ENCODE results near the gene SLC4A4.
A peak's percentile ranks its signal among the peaks of the same experiment; 100 is the strongest.

The SLC4A4 gene

DNA sequence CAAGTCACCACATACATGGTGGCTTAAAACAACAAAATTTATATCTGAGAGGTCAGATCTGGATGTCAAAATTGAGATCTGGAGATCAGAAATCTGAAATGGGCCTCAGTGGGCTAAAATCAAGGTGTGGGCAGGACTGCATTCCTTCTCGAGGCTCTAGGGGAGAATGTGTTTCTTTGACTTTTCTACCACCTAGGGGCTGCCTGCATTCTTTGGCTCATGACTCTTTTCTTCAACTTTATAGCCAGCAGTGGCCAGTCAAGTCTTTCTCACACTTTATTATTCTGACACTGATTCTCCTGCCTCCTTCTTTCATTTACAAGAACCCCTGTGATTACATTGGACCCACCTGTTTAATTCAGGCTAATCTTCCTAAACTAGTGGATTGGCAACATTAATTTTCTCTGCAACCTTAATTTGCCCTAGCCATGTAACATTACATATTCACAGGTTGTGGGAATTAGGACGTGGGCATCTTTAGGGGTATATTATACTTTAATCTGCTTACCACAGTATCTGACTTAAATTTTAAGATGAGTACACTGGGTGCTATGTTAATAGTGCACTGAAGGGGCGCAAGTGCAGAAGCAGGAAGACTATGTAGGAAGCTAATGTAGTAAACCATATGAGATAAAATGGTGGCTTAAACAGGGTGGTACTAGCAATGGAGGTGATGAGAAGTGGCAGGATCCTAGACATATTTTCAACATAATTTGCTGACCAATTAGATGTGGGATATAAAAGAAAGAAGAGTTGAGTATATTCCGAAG, 188.0 kb downstream of the SLC4A4 start:
- Histone ChIP-seq H3K79me1 (ENCODE audit: low read depth, low read length) (no peaks in the 10 kb centered on the region), H4K8ac (ENCODE audit: low read depth, low read length) (no peak overlapping the region), H3K4me1 (ENCODE audit: control insufficient read depth in 2 of 2, insufficient read depth in 1 of 2, low read depth in 1 of 2, low read length in 2 of 2) (no peaks in the 10 kb centered on the region), H3K4me3 (ENCODE audit: low read length in 2 of 2) (no peak overlapping the region), H3K27ac (replicated peaks; ENCODE audit: low read length) (no peak overlapping the region), H2AFZ (ENCODE audit: low read length) (no peak overlapping the region), H3K4ac (ENCODE audit: low read length) (no peak overlapping the region), H3K4me2 (ENCODE audit: insufficient read depth, low read length, poor library complexity, severe bottlenecking) (no peak overlapping the region), H4K91ac (ENCODE audit: low read depth, low read length, poor library complexity) (no peak overlapping the region), H2BK120ac (ENCODE audit: low read depth, low read length) (no peak overlapping the region), H2BK5ac (ENCODE audit: low read length) (no peak overlapping the region), H3K9ac (ENCODE audit: low read depth, low read length, poor library complexity) (no peak overlapping the region), H3K14ac (ENCODE audit: low read length) (no peak overlapping the region), H3K9me3 (replicated peaks in 1 of 2; ENCODE audit: control insufficient read depth in 2 of 2, insufficient read depth in 1 of 2, low read depth in 1 of 2, low read length in 2 of 2) (no peaks in the 10 kb centered on the region), H2BK12ac (ENCODE audit: low read length) (no peak overlapping the region), H3K27me3 (ENCODE audit: control insufficient read depth in 3 of 3, insufficient read depth in 3 of 3, low read depth in 1 of 3, low read length in 3 of 3) (no peaks in the 10 kb centered on the region), H2AK5ac (ENCODE audit: low read depth, low read length) (no peak overlapping the region), H3K36me3 (replicated peaks in 1 of 2; ENCODE audit: control insufficient read depth in 2 of 2, insufficient read depth in 2 of 2, low read length in 2 of 2) (no peaks in the 10 kb centered on the region), H3K23ac (ENCODE audit: low read depth, low read length, poor library complexity) (no peak overlapping the region), H2BK15ac (ENCODE audit: low read length) (no peak overlapping the region), H3K18ac (ENCODE audit: low read length) (no peak overlapping the region)
- WGBS, 2 donors (ENCODE audit: extremely low coverage in 2 of 2, insufficient read length in 2 of 2, insufficient replicate concordance in 1 of 2), result no CpG with 5 or more reads among the region's 4 CpGs
- peak; percentile 21 for DNase-seq (ENCODE audit: low spot score)

DNA sequence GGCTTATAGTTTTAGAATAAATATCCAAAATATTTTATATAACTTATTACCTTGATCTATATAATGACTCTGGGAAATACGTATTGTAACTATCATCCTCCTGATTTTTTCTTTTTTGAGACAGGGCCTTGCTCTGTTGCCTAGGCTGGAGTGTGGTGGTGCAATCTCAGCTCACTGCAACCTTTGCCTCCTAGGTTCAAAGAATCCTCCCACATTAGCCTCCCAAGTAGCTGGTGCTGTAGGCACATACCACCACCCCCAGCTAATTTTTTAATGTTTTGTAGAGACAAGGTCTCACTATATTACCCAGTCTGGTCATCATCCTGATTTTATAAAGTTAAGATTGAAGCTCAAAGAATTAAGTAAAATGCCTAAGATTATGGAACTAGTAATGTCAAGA, 193.6 kb downstream of the SLC4A4 start:
- H2BK15ac ChIP-seq (ENCODE audit: low read length), result no peak overlapping the region
- H3K79me1 ChIP-seq (ENCODE audit: low read depth, low read length), result no peaks in the 10 kb centered on the region
- H3K4me1 ChIP-seq (ENCODE audit: control insufficient read depth in 2 of 2, insufficient read depth in 1 of 2, low read depth in 1 of 2, low read length in 2 of 2), result no peaks in the 10 kb centered on the region
- H4K8ac ChIP-seq (ENCODE audit: low read depth, low read length), result no peak overlapping the region
- H3K4ac ChIP-seq (ENCODE audit: low read length), result no peak overlapping the region
- H2AK5ac ChIP-seq (ENCODE audit: low read depth, low read length), result no peak overlapping the region
- no peak overlapping the region for H2BK120ac ChIP-seq (ENCODE audit: low read depth, low read length)
- H2BK5ac ChIP-seq (ENCODE audit: low read length), result no peak overlapping the region
- no peak overlapping the region for H3K18ac ChIP-seq (ENCODE audit: low read length)
- H3K14ac ChIP-seq (ENCODE audit: low read length), result no peak overlapping the region
- H2AFZ ChIP-seq (ENCODE audit: low read length), result no peak overlapping the region
- no peak overlapping the region for H3K27ac ChIP-seq (replicated peaks; ENCODE audit: low read length)
- H2BK12ac ChIP-seq (ENCODE audit: low read length), result no peak overlapping the region
- no CpG with 5 or more reads among the region's 1 CpG for WGBS, 2 donors (ENCODE audit: extremely low coverage in 2 of 2, insufficient read length in 2 of 2, insufficient replicate concordance in 1 of 2)
- no peaks in the 10 kb centered on the region for H3K27me3 ChIP-seq (ENCODE audit: control insufficient read depth in 3 of 3, insufficient read depth in 3 of 3, low read depth in 1 of 3, low read length in 3 of 3)
- H3K9ac ChIP-seq (ENCODE audit: low read depth, low read length, poor library complexity), result no peak overlapping the region
- H3K9me3 ChIP-seq (replicated peaks in 1 of 2; ENCODE audit: control insufficient read depth in 2 of 2, insufficient read depth in 1 of 2, low read depth in 1 of 2, low read length in 2 of 2), result no peaks in the 10 kb centered on the region
- no peak overlapping the region for H4K91ac ChIP-seq (ENCODE audit: low read depth, low read length, poor library complexity)
- H3K36me3 ChIP-seq (replicated peaks in 1 of 2; ENCODE audit: control insufficient read depth in 2 of 2, insufficient read depth in 2 of 2, low read length in 2 of 2), result no peaks in the 10 kb centered on the region
- no peak overlapping the region for H3K23ac ChIP-seq (ENCODE audit: low read depth, low read length, poor library complexity)
- H3K4me2 ChIP-seq (ENCODE audit: insufficient read depth, low read length, poor library complexity, severe bottlenecking), result no peak overlapping the region
- DNase-seq (ENCODE audit: low spot score), result no peak
- no peak overlapping the region for H3K4me3 ChIP-seq (ENCODE audit: low read length in 2 of 2)

DNA sequence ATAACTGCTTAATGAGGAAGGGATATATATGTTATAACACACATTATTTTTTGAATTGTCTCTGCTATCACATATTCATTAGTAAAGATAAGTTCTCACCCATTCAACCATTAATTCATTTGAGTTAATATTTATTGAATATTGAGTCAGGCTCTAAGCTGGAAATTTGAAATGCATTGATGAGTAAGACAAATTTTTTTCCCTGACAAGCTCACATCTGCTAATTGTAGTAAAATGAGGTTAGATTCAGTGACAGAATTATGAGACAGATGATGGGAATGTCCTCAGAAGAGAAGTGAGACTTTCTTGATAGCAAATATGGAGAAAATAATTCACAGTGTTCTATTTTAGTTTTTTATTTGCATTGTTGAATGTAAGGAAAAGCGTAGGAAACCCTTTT, 194.3 kb downstream of the SLC4A4 start:
- H3K9ac ChIP-seq (ENCODE audit: low read depth, low read length, poor library complexity), result no peak overlapping the region
- H4K91ac ChIP-seq (ENCODE audit: low read depth, low read length, poor library complexity), result no peak overlapping the region
- H2BK15ac ChIP-seq (ENCODE audit: low read length), result no peak overlapping the region
- H2BK120ac ChIP-seq (ENCODE audit: low read depth, low read length), result no peak overlapping the region
- H3K36me3 ChIP-seq (replicated peaks in 1 of 2; ENCODE audit: control insufficient read depth in 2 of 2, insufficient read depth in 2 of 2, low read length in 2 of 2), result no peaks in the 10 kb centered on the region
- H3K14ac ChIP-seq (ENCODE audit: low read length), result no peak overlapping the region
- DNase-seq (ENCODE audit: low spot score), result no peak
- H3K4me3 ChIP-seq (ENCODE audit: low read length in 2 of 2), result no peak overlapping the region
- H2BK5ac ChIP-seq (ENCODE audit: low read length), result no peak overlapping the region
- H3K79me1 ChIP-seq (ENCODE audit: low read depth, low read length), result no peaks in the 10 kb centered on the region
- H4K8ac ChIP-seq (ENCODE audit: low read depth, low read length), result no peak overlapping the region
- H2AFZ ChIP-seq (ENCODE audit: low read length), result no peak overlapping the region
- no peak overlapping the region for H3K18ac ChIP-seq (ENCODE audit: low read length)
- no peak overlapping the region for H3K27ac ChIP-seq (replicated peaks; ENCODE audit: low read length)
- H2BK12ac ChIP-seq (ENCODE audit: low read length), result no peak overlapping the region
- H3K9me3 ChIP-seq (replicated peaks in 1 of 2; ENCODE audit: control insufficient read depth in 2 of 2, insufficient read depth in 1 of 2, low read depth in 1 of 2, low read length in 2 of 2), result no peaks in the 10 kb centered on the region
- H2AK5ac ChIP-seq (ENCODE audit: low read depth, low read length), result no peak overlapping the region
- no peak overlapping the region for H3K4me2 ChIP-seq (ENCODE audit: insufficient read depth, low read length, poor library complexity, severe bottlenecking)
- no peak overlapping the region for H3K23ac ChIP-seq (ENCODE audit: low read depth, low read length, poor library complexity)
- H3K4ac ChIP-seq (ENCODE audit: low read length), result no peak overlapping the region
- no peaks in the 10 kb centered on the region for H3K4me1 ChIP-seq (ENCODE audit: control insufficient read depth in 2 of 2, insufficient read depth in 1 of 2, low read depth in 1 of 2, low read length in 2 of 2)
- no peaks in the 10 kb centered on the region for H3K27me3 ChIP-seq (ENCODE audit: control insufficient read depth in 3 of 3, insufficient read depth in 3 of 3, low read depth in 1 of 3, low read length in 3 of 3)
- no CpG with 5 or more reads among the region's 1 CpG for WGBS, 2 donors (ENCODE audit: extremely low coverage in 2 of 2, insufficient read length in 2 of 2, insufficient replicate concordance in 1 of 2)

DNA sequence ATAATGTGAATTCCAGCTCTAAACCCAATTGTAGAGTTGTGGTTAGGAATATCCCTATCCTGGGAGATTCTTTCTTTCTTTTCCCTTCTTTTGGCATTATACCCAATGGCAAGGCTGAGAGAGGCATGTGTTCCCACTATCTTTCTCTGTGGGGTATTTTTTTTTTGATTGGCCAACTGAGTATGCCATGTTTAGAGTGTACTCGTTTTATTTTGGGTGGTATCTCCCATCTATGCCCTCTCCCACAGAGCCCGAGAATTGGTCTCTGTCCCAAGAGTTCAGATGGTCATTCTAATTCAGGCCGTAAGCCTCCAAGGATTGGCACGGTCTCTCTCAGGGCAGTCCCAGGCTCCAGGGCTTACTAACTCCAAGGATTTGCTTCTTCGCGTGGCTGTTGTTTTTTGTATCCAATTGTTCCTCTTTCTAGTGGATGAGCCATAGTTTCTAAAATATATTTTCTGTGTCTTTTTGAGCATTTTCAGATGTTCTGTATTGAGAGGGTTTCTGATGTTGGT, 198.8 kb downstream of the SLC4A4 start:
- Histone ChIP-seq H3K4me2 (ENCODE audit: insufficient read depth, low read length, poor library complexity, severe bottlenecking) (no peak overlapping the region), H3K18ac (ENCODE audit: low read length) (no peak overlapping the region), H3K36me3 (replicated peaks in 1 of 2; ENCODE audit: control insufficient read depth in 2 of 2, insufficient read depth in 2 of 2, low read length in 2 of 2) (no peaks in the 10 kb centered on the region), H2BK15ac (ENCODE audit: low read length) (no peak overlapping the region), H3K14ac (ENCODE audit: low read length) (no peak overlapping the region), H3K4ac (ENCODE audit: low read length) (no peak overlapping the region), H2BK12ac (ENCODE audit: low read length) (no peak overlapping the region), H3K4me3 (ENCODE audit: low read length in 2 of 2) (no peak overlapping the region), H4K91ac (ENCODE audit: low read depth, low read length, poor library complexity) (no peak overlapping the region), H2AK5ac (ENCODE audit: low read depth, low read length) (no peak overlapping the region), H4K8ac (ENCODE audit: low read depth, low read length) (no peak overlapping the region), H2BK120ac (ENCODE audit: low read depth, low read length) (no peak overlapping the region), H2AFZ (ENCODE audit: low read length) (no peak overlapping the region), H3K4me1 (ENCODE audit: control insufficient read depth in 2 of 2, insufficient read depth in 1 of 2, low read depth in 1 of 2, low read length in 2 of 2) (peaks cover 0 to 12% of the 10 kb centered on the region in 2 donors), H3K27ac (replicated peaks; ENCODE audit: low read length) (no peak overlapping the region), H3K23ac (ENCODE audit: low read depth, low read length, poor library complexity) (no peak overlapping the region), H2BK5ac (ENCODE audit: low read length) (no peak overlapping the region), H3K79me1 (ENCODE audit: low read depth, low read length) (no peaks in the 10 kb centered on the region), H3K9ac (ENCODE audit: low read depth, low read length, poor library complexity) (no peak overlapping the region), H3K27me3 (ENCODE audit: control insufficient read depth in 3 of 3, insufficient read depth in 3 of 3, low read depth in 1 of 3, low read length in 3 of 3) (no peaks in the 10 kb centered on the region), H3K9me3 (replicated peaks in 1 of 2; ENCODE audit: control insufficient read depth in 2 of 2, insufficient read depth in 1 of 2, low read depth in 1 of 2, low read length in 2 of 2) (no peaks in the 10 kb centered on the region)
- WGBS, 2 donors (ENCODE audit: extremely low coverage in 2 of 2, insufficient read length in 2 of 2, insufficient replicate concordance in 1 of 2), result no CpG with 5 or more reads among the region's 6 CpGs
- no peak for DNase-seq (ENCODE audit: low spot score)

All from neuronal stem cell (in vitro differentiated cells).